SU-DHL-6 (cell line): ENCODE measurements around the gene TBX3.

Experiments used
- EZH2phosphoT487 ChIP-seq: fragments of 200-600 bp; sonication (generic), shearing (Covaris generic); conservative IDR thresholded peaks from 2 replicates; pipeline ENCODE4 v1.6.1; 2018; ENCODE audit warnings: mild to moderate bottlenecking, antibody characterized with exemption, low read length, moderate library complexity, mixed read lengths
- TF ChIP-seq, protein P1 (sequence below): fragments of 200-600 bp; sonication (generic); IDR thresholded peaks from one replicate; pipeline ENCODE4 v1.5.1; 2017; ENCODE audit warnings: antibody characterized with exemption, mild to moderate bottlenecking, low read length, moderate library complexity; ENCODE audit not compliant: insufficient read depth, poor library complexity, severe bottlenecking

DNA sequence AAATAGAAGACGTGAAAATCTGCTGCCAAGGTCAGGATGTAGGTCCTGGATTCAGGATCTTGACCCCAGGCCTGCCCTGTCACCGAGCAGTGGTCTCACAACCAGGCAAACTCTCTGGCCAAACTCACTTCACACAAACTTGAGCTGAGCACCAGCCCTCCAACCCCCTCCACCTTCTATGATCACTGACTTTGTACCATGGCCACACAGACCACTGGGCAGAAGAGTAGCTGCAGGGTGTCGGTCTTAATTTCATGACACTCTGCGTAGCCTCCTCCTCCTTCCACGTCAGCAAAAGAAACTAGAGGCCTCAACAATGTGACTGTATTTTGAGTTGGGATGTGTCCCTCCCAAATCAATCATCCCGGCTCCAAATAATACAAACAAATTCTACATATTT lies 7.2 kb upstream of the TBX3 start:
- TF ChIP-seq, protein P1, sequence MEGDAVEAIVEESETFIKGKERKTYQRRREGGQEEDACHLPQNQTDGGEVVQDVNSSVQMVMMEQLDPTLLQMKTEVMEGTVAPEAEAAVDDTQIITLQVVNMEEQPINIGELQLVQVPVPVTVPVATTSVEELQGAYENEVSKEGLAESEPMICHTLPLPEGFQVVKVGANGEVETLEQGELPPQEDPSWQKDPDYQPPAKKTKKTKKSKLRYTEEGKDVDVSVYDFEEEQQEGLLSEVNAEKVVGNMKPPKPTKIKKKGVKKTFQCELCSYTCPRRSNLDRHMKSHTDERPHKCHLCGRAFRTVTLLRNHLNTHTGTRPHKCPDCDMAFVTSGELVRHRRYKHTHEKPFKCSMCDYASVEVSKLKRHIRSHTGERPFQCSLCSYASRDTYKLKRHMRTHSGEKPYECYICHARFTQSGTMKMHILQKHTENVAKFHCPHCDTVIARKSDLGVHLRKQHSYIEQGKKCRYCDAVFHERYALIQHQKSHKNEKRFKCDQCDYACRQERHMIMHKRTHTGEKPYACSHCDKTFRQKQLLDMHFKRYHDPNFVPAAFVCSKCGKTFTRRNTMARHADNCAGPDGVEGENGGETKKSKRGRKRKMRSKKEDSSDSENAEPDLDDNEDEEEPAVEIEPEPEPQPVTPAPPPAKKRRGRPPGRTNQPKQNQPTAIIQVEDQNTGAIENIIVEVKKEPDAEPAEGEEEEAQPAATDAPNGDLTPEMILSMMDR, result no peak
- no peak for TF ChIP-seq EZH2phosphoT487
